ENCODE measurements around the gene ERF.

- TF ChIP-seq CTCF (IDR thresholded peaks at IDR 0.05) (no peak), MAX (IDR thresholded peaks at IDR 0.05; ENCODE audit: low read depth) (no peak), TAF1 (IDR thresholded peaks at IDR 0.05; ENCODE audit: borderline replicate concordance, low read depth, low read length) (no peak), SIN3A (IDR thresholded peaks at IDR 0.05; ENCODE audit: borderline replicate concordance, low read depth, low read length) (no peak), SMC3 (IDR thresholded peaks at IDR 0.05; ENCODE audit: low read depth, low read length) (no peak), POLR2AphosphoS5 (IDR thresholded peaks at IDR 0.05; ENCODE audit: low read depth, low read length) (no peak), GABPA (IDR thresholded peaks at IDR 0.05; ENCODE audit: low read depth) (no peak)
These were observed 54.7 kb downstream of the ERF start for GRCh38 chr19:42200116-42200715.

Measured in SK-N-SH (cell line).